Left ventricle myocardium inferior (tissue), 1 donor: ENCODE data around the gene P3H2. TPM values are rescaled to one million over a fixed set of nuclear protein-coding genes. Genes with fewer than 3 reads are reported as not detected.

ENCODE experiments used
- DNase-seq: peaks from one replicate; pipeline ENCODE4 v3.0.0-alpha.2; 2020
- H3K27ac ChIP-seq: fragments of 200-600 bp; replicated peaks from 2 replicates; pipeline ENCODE4 v1.8.0; 2021
- H3K27me3 ChIP-seq: fragments of 200-600 bp; 2 replicates; pipeline ENCODE4 v1.8.0; 2021; ENCODE audit warnings: low read depth
- H3K36me3 ChIP-seq: fragments of 200-600 bp; 2 replicates; pipeline ENCODE4 v1.8.0; 2021
- H3K4me1 ChIP-seq: fragments of 200-600 bp; 2 replicates; pipeline ENCODE4 v1.8.0; 2021
- H3K4me3 ChIP-seq: fragments of 200-600 bp; 2 replicates; pipeline ENCODE4 v1.8.0; 2021; ENCODE audit warnings: mild to moderate bottlenecking, moderate library complexity
- H3K9me3 ChIP-seq: fragments of 200-600 bp; replicated peaks from 2 replicates; pipeline ENCODE4 v1.8.0; 2021
- intact Hi-C: fragments of 100-400 bp; cut with micrococcal nuclease; formaldehyde crosslinking; loops from one replicate; pipeline ENCODE4 v1.11.0; 2022
- total RNA-seq: library from RNA; stranded (reverse); fragmentation: NEBNext Ultra II Directional; extraction: Animal tissue kit (Norgen Biotek cat#: 25700); gene quantifications from one replicate; pipeline ENCODE4 v1.2.1, GENCODE V29; 2021
- TF ChIP-seq, protein P1 (sequence below): fragments of 200-600 bp; IDR thresholded peaks from 2 replicates; pipeline ENCODE4 v1.8.0; 2021; ENCODE audit warnings: antibody characterized with exemption, mild to moderate bottlenecking, borderline replicate concordance
- donor health status: DM: no; HTN: yes; CAD: no; lungs with severe emphysema.

The P3H2 gene
- total RNA-seq, 1 donor from 2014 or later = 0.82 TPM

DNA sequence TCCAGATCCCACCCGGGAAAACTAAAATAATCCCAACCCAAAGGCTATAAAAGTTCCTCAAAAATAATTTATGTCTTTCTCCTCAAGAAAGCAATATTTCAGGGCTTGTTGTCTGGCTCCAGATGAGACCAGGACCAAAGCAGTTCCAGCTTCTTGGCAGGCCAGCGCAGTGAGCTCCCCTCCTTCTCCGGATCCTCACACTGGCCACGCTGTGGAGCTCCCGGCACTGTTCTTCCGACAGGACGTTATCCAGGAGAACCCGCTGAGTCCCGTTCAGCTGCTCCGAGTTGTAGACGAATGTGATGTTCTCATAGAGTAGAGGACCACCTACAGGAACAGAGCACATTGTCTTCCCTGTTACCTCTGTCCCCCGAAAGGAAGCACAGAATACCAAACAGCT lies 146.3 kb downstream of the P3H2 start:
- Histone ChIP-seq H3K27me3 (no peaks in the 10 kb centered on the region), H3K4me1 (no peaks in the 10 kb centered on the region), H3K36me3 (no peaks in the 10 kb centered on the region), H3K27ac (no peak overlapping the region), H3K9me3 (no peaks in the 10 kb centered on the region), H3K4me3 (no peak overlapping the region)
- no peak for DNase-seq
- intact Hi-C loops = no loop called here
- TF ChIP-seq, protein P1, sequence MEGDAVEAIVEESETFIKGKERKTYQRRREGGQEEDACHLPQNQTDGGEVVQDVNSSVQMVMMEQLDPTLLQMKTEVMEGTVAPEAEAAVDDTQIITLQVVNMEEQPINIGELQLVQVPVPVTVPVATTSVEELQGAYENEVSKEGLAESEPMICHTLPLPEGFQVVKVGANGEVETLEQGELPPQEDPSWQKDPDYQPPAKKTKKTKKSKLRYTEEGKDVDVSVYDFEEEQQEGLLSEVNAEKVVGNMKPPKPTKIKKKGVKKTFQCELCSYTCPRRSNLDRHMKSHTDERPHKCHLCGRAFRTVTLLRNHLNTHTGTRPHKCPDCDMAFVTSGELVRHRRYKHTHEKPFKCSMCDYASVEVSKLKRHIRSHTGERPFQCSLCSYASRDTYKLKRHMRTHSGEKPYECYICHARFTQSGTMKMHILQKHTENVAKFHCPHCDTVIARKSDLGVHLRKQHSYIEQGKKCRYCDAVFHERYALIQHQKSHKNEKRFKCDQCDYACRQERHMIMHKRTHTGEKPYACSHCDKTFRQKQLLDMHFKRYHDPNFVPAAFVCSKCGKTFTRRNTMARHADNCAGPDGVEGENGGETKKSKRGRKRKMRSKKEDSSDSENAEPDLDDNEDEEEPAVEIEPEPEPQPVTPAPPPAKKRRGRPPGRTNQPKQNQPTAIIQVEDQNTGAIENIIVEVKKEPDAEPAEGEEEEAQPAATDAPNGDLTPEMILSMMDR = no peak

DNA sequence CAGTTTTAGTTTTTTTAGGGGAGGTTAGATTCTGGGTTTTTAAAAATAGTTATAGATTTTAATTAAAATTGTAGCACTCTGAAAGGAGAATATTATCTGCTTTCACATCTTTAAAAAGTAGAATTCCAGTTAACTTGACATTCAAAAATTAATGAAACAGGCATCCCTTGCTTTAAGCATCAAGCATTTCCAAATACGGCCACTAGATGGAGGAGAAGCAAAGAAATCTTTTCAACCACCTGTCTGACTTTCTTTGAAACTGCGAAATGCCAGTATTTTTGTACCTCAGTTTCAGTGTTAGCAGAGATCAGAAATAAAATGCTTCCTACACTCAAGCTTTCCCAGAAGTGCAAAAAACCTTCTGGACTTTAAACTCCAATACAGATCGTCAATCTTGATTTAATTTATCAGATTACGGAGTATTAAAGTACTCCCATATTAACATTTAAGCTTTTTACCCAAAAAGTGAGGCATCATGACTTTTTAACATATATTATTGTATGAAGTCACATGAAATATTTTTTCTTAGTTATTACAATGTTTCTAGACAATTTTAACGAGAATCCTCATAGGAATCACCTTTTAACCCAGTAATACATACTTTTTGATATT lies 153.3 kb downstream of the P3H2 start:
- H3K27ac ChIP-seq = no peak overlapping the region
- H3K27me3 ChIP-seq = no peaks in the 10 kb centered on the region
- TF ChIP-seq, protein P1 = peak; percentile 91
- no peaks in the 10 kb centered on the region for H3K9me3 ChIP-seq
- intact Hi-C loops = loop anchor here (2.0 to 10.0 kb wide), 3 partner anchors 235 to 457 kb away; no protein-coding TSS in a partner anchor
- DNase-seq = no peak
- no peak overlapping the region for H3K4me3 ChIP-seq
- no peaks in the 10 kb centered on the region for H3K36me3 ChIP-seq
- H3K4me1 ChIP-seq = no peaks in the 10 kb centered on the region

DNA sequence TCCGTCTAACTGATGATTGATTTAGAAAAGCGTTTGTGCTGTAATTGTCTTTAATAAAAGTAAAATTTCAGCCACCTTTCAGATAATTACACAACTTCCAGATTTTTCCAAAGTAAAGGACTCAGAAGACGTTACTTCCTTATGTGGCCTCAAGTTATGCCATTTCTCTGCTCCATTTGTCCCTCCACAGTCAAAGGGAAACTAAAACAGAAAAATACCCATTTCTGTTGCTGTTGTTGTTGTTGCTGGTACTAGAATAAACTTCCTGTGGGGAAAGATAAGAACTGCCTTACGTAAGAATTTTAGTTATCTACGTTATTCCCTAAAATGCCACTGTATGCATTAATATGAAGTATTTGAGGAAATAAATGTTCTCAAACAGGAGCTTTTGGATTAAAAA lies 153.9 kb downstream of the P3H2 start:
- Histone ChIP-seq H3K27me3 (no peaks in the 10 kb centered on the region), H3K27ac (no peak overlapping the region), H3K4me3 (no peak overlapping the region), H3K9me3 (no peaks in the 10 kb centered on the region), H3K36me3 (no peaks in the 10 kb centered on the region), H3K4me1 (peaks cover 4% of the 10 kb centered on the region)
- intact Hi-C loops = loop anchor here (2.0 to 10.0 kb wide), 3 partner anchors 236 to 458 kb away; no protein-coding TSS in a partner anchor
- TF ChIP-seq, protein P1 = no peak
- DNase-seq = no peak

DNA sequence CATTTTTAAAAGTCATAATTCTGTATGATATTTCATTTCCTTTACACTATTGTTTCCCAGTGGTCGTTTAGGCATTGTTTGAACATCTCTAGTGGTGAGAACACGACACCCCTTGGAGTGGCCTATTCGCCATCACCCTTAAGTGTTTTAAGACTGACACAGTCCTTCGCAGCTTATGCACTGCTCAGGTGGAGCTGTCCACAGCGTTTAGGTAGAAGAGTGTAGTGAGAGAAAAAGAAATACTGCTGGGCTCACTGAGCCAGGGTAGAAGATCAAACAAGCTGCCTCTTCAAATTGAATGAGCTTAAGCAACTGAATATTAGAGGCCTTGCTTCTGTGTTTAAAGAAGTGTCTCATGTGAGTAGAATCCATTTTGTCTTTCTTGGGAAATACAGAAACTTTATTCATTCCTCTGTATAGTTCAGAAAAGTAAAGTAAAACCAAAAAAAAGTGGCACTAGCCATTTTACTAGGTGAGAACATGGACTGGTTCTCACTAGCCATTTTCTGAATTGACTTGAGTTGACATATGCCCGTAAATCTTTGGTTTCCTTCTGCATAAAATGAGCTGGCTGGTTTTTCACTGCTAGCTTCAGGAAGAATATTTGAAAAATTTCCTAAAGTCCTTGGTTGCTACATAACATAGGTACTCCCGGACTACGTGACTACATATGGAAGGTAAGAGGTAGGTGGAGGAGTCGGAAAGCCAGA lies 155.9 kb downstream of the P3H2 start:
- TF ChIP-seq, protein P1 = no peak
- Histone ChIP-seq H3K4me1 (peaks cover 6% of the 10 kb centered on the region), H3K36me3 (no peaks in the 10 kb centered on the region), H3K9me3 (no peaks in the 10 kb centered on the region), H3K27me3 (peaks cover 13% of the 10 kb centered on the region), H3K27ac (no peak overlapping the region), H3K4me3 (no peak overlapping the region)
- intact Hi-C loops = loop anchor here (10.0 kb wide), 2 partner anchors 350 to 460 kb away; no protein-coding TSS in a partner anchor
- DNase-seq = no peak

DNA sequence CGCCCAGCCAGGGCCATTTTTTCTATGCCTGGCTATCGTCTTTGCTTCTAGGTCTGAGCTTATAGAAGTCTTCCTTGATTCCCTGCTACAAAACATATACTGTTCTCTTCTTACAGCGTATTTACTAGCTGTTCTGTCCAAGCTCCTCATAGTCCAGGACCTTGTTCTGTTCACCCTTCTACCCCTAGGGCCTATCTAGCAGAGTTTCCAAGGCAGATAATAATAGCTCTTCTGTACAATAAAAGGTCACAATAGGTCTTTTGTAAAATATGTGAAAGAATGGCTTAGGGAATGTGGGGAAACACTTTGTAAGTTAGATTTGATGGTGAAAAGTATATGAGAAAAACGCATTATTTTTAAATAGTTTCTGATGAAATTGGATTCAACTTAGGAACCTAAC lies 158.2 kb downstream of the P3H2 start:
- Histone ChIP-seq H3K36me3 (no peaks in the 10 kb centered on the region), H3K4me3 (no peak overlapping the region), H3K27ac (no peak overlapping the region), H3K9me3 (no peaks in the 10 kb centered on the region), H3K4me1 (peaks cover 6% of the 10 kb centered on the region), H3K27me3 (peaks cover 22% of the 10 kb centered on the region)
- no peak for DNase-seq
- TF ChIP-seq, protein P1 = no peak
- intact Hi-C loops = loop anchor here (10.0 kb wide), 2 partner anchors 352 to 462 kb away; no protein-coding TSS in a partner anchor
